Neural cell (in vitro differentiated cells): Measurements from ENCODE around the gene SRRM5.

Experiments
- CTCF ChIP-seq: fragments of 450-650 bp; IDR thresholded peaks from 2 replicates; pipeline ENCODE4 v1.5.1; 2014; ENCODE audit warnings: antibody characterized with exemption, mild to moderate bottlenecking, moderate library complexity; ENCODE audit not compliant: poor library complexity, severe bottlenecking
- EP300 ChIP-seq: fragments of 450-650 bp; conservative IDR thresholded peaks from 2 replicates; pipeline ENCODE4 v1.6.1; 2014; ENCODE audit warnings: antibody characterized with exemption, mild to moderate bottlenecking, moderate library complexity; ENCODE audit not compliant: poor library complexity, severe bottlenecking
- EZH2 ChIP-seq: fragments of 200-600, 300-800 bp; shearing (Covaris generic), sonication (generic); IDR thresholded peaks from 2 replicates; pipeline ENCODE4 v1.6.1; 2014; ENCODE audit warnings: antibody characterized with exemption, low read length, borderline replicate concordance, mild to moderate bottlenecking; ENCODE audit not compliant: insufficient read depth, poor library complexity, severe bottlenecking
- MXI1 ChIP-seq: fragments of 450-650 bp; conservative IDR thresholded peaks from 2 replicates; pipeline ENCODE4 v1.6.1; 2014; ENCODE audit warnings: antibody characterized with exemption, mild to moderate bottlenecking; ENCODE audit not compliant: poor library complexity, severe bottlenecking
- POLR2AphosphoS5 ChIP-seq: IDR thresholded peaks from 2 replicates; pipeline ENCODE4 v1.6.1; 2012
- RAD21 ChIP-seq: fragments of 450-650 bp; conservative IDR thresholded peaks from 2 replicates; pipeline ENCODE4 v1.6.1; 2014; ENCODE audit warnings: antibody characterized with exemption, mild to moderate bottlenecking, moderate library complexity
- REST ChIP-seq: IDR thresholded peaks from 2 replicates; pipeline ENCODE4 v1.6.1; 2012; ENCODE audit warnings: borderline replicate concordance
- SMC3 ChIP-seq: fragments of 450-650 bp; conservative IDR thresholded peaks from 2 replicates; pipeline ENCODE4 v1.6.1; 2014; ENCODE audit warnings: antibody characterized with exemption, mild to moderate bottlenecking, moderate library complexity; ENCODE audit not compliant: poor library complexity
- TAF1 ChIP-seq: IDR thresholded peaks from 2 replicates; pipeline ENCODE4 v1.6.1; 2012; ENCODE audit warnings: low read depth

- no peak for TF ChIP-seq EZH2
- TF ChIP-seq CTCF = no peak
- TF ChIP-seq EP300 = peak; percentile 3
- TF ChIP-seq REST = no peak
- no peak for TF ChIP-seq TAF1
- TF ChIP-seq POLR2AphosphoS5 = no peak
- no peak for TF ChIP-seq SMC3
- no peak for TF ChIP-seq RAD21
- TF ChIP-seq MXI1 = no peak
These were observed 28.5 kb downstream of the SRRM5 start for GRCh38 chr19:43640424-43640757.
